Vagina (tissue), 2 donors: ENCODE data around the gene NISCH.

Source experiments
- CTCF ChIP-seq, 3 experiments: fragments of 450-650 bp in 2 of 3; fragments of 200-600 bp in 1 of 3; sonication (generic) in 1 of 3; IDR thresholded peaks; one replicate each; pipeline ENCODE4 v1.5.1; 2017 to 2019; ENCODE audit warnings: antibody characterized with exemption in 3 of 3, mild to moderate bottlenecking in 2 of 3, moderate library complexity in 2 of 3
- POLR2A ChIP-seq, 2 donors: fragments of 450-650 bp; IDR thresholded peaks; one replicate each; pipeline ENCODE4 v1.6.1; 2017; ENCODE audit warnings: antibody characterized with exemption in 2 of 2, mild to moderate bottlenecking in 2 of 2, moderate library complexity in 2 of 2

GRCh38 chr3:52537726-52538421 lies 82.5 kb downstream of the NISCH start:
- TF ChIP-seq POLR2A (IDR thresholded peaks at IDR 0.05) = no peak
- no peak for TF ChIP-seq CTCF (IDR thresholded peaks at IDR 0.05)
